ENCODE results near the gene TMEM130.

TMEM130 gene

GRCh38 chr7:98826387-98826786 is 43.4 kb downstream of the TMEM130 start:
- DNase-seq (ENCODE audit: extremely low read depth, low read depth): no peak

GRCh38 chr7:98823226-98823625 is 46.6 kb downstream of the TMEM130 start:
- TF ChIP-seq CTCF (IDR thresholded peaks at IDR 0.05; ENCODE audit: low read depth, low read length): no peak
- DNase-seq (ENCODE audit: extremely low read depth, low read depth): no peak

More at GRCh38 chr7:98826387-98826786, 43.4 kb downstream of the TMEM130 start:
- TF ChIP-seq CTCF (IDR thresholded peaks at IDR 0.05; ENCODE audit: low read depth, low read length): no peak

DNA sequence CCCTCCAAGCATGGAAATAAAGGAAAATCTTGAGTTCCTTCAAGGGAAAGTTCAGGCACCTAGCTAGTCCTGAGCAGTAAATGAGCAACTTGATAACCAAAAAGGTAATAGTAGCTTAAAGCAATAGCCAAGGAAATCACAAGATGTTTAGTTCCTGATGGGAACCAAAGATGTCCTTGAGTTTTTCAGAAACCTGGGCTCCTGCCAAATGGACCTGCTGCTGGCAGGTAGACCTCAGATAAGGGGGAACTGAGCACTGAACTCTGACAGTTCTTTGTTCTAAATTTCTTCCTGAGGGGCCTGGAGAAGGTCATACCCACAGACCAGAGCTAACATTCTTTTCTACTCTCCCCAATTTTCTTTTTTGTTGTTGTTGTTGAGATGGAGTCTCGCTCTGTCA is 48.5 kb downstream of the TMEM130 start:
- TF ChIP-seq CTCF (IDR thresholded peaks at IDR 0.05; ENCODE audit: low read depth, low read length): no peak
- DNase-seq (ENCODE audit: extremely low read depth, low read depth): no peak

DNA sequence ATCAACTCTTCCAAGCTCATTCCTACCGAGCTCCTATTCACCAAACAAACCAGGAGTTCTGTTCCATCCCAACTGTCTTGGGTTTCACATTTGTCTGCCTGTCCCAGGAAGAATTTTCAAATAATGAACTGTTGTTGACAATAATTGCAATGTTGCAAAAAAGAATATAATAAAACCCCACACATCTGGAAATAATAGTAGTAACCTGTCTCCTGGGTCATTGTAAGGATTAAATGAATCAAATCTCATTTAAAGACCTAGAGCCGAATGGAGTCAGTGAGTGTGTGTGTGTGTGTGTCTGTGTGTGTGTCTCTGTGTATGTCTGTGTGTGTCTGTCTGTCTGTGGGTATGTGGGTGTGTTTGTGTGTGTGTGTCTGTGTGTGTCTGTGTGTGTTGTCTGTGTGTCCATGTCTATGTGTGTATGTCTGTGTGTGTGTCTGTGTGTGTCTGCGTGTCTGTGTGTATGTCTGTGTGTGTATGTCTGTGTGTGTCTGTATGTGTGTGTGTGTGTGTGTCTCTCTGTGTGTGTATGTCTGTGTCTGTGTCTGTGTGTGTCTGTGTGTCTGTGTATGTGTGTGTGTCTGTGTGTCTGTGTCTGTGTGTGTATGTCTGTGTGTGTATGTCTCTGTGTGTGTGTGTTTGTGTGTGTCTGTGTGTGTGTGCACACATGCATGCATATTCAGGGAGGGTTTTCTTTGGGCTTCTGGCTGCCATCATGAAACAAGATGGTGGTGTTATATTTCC is 52.7 kb downstream of the TMEM130 start:
- no peak for DNase-seq (ENCODE audit: extremely low read depth, low read depth)
- no peak for TF ChIP-seq CTCF (IDR thresholded peaks at IDR 0.05; ENCODE audit: low read depth, low read length)

DNA sequence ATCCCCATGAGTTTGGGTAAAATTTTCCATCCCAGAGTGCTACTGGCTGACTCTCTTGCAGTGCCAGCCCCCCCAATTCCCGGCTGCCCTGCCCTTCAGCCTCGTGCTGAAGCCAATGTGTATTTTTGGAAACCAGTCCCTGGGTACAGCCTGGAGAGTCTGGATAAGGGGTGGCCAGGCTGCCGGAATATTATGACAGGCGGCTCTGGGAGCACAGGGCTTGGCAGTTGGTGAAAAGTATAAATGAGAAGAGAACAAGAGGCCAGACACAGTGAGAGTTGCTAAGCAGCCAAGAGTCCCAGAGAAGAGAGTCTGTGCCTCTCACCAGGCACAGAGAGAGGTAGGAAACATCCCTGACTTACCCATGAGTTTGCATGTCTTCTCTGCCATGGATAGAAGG is 53.6 kb downstream of the TMEM130 start:
- no peak for DNase-seq (ENCODE audit: extremely low read depth, low read depth)
- TF ChIP-seq CTCF (IDR thresholded peaks at IDR 0.05; ENCODE audit: low read depth, low read length): no peak

DNA sequence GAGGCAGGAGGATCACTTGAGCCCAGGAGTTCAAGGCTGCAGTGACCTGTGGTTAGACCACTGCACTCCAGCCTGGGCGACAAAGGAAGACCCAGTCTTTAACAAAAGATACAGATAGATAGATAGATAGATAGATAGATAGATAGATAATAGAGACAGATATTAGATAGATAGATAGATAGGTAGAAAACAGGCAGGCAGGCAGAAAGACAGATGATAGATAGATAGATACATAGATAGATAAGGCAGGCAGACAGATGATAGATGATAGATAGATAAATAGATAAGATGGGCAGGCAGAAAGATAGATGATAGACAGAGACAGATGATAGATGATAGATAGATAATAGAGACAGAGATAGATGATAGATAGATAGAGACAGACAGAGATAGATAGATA is 54.5 kb downstream of the TMEM130 start:
- DNase-seq (ENCODE audit: extremely low read depth, low read depth): no peak
- no peak for TF ChIP-seq CTCF (IDR thresholded peaks at IDR 0.05; ENCODE audit: low read depth, low read length)

DNA sequence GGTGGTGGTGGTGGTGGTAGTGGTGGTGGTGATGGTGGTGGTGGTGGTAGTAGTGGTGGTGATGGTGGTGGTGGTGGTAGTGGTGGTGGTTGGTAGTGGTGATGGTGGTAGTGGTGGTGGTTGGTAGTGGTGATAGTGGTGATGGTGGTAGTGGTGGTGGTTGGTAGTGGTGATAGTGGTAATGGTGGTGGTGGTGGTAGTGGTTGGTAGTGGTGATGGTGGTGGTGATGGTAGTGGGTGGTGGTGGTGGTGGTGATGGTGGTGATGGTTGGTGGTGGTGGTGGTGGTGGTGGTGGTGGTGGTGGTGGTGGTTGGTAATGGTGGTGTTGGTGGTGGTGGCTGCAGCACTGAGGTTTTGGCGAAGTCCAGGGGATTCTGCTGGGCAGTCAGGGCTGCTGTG is 58.5 kb downstream of the TMEM130 start:
- TF ChIP-seq CTCF (IDR thresholded peaks at IDR 0.05; ENCODE audit: low read depth, low read length): no peak
- no peak for DNase-seq (ENCODE audit: extremely low read depth, low read depth)

Data from AG09319 (cell line).